GM12878 (cell line): ENCODE results near the gene SLC7A10. TPM values are rescaled to one million over a fixed set of nuclear protein-coding genes. Genes with fewer than 3 reads are reported as not detected.

Experiments used
- ATAC-seq: fragments of 200-7000 bp; cut with Tn5 transposase; 3 replicates; pipeline ENCODE4 v1.9.1; 2020; ENCODE audit warnings: mild to moderate bottlenecking, moderate library complexity
- BruUV-seq: library from RNA; stranded (reverse); fragments of 400-500 nt; replicated peaks from 2 replicates; lab custom pipeline; 2021; lab: Mats Ljungman, UMichigan
- CTCF ChIA-PET: fragments of 300-600 bp; sonication (Branson Sonifier 250); formaldehyde crosslinking; extraction: SDS; loops from one replicate; lab custom pipeline; 2021; ENCODE audit warnings: inconsistent platforms; lab: Yijun Ruan, JAX
- POLR2A ChIA-PET: fragments of 350-600 bp; formaldehyde crosslinking; extraction: SDS; loops from one replicate; lab custom pipeline; 2021; ENCODE audit warnings: inconsistent platforms; lab: Charles Lee
- RAD21 ChIA-PET: fragments of 300-600 bp; sonication (Branson Sonifier 250); formaldehyde crosslinking; loops from one replicate; lab custom pipeline; 2023; ENCODE audit warnings: antibody characterized with exemption; ENCODE audit not compliant: unreplicated experiment; lab: Charles Lee
- SMC1A ChIA-PET: fragments of 300-600 bp; sonication (Branson Sonifier 250); formaldehyde crosslinking; loops from one replicate; lab custom pipeline; 2023; ENCODE audit not compliant: unreplicated experiment, uncharacterized antibody; lab: Charles Lee
- DNase-seq: peaks from one replicate; pipeline ENCODE4 v3.0.0-alpha.2; 2011; ENCODE audit warnings: low read depth, low spot score
- FAIRE-seq: peaks from 3 replicates; lab custom pipeline; 2011; peaks lifted over from hg19 to GRCh38; lab: Jason Lieb, UNC
- H2AFZ ChIP-seq: 2 replicates; pipeline ENCODE4 v1.6.0; 2011; ENCODE audit warnings: low read depth, low read length, control low read depth; ENCODE audit not compliant: control insufficient read depth
- H3K27ac ChIP-seq: 2 replicates; pipeline ENCODE4 v1.5.1; 2011; ENCODE audit warnings: control low read depth; ENCODE audit not compliant: control insufficient read depth, insufficient read depth
- H3K27me3 ChIP-seq, 2 experiments: replicated peaks in 1 of 2; 2 replicates each; pipeline versions ENCODE4 v1.6.0 to v1.6.1; 2011; ENCODE audit warnings: low read length in 1 of 2; ENCODE audit not compliant: control insufficient read depth in 2 of 2, insufficient read depth in 2 of 2
- H3K36me3 ChIP-seq, 2 experiments: 2 replicates each; pipeline ENCODE4 v1.5.1; 2011; ENCODE audit warnings: low read length in 1 of 2; ENCODE audit not compliant: control insufficient read depth in 2 of 2, insufficient read depth in 2 of 2
- H3K4me1 ChIP-seq: 2 replicates; pipeline ENCODE4 v1.6.1; 2011; ENCODE audit warnings: mild to moderate bottlenecking, low read length, moderate library complexity, mixed read lengths; ENCODE audit not compliant: control insufficient read depth, insufficient read depth
- H3K4me2 ChIP-seq: 2 replicates; pipeline ENCODE4 v1.6.0; 2011; ENCODE audit warnings: control low read depth; ENCODE audit not compliant: control insufficient read depth, insufficient read depth
- H3K4me3 ChIP-seq: fragments of 200-600 bp; sonication (generic); 2 replicates; pipeline ENCODE4 v1.5.1; 2016
- H3K79me2 ChIP-seq: 2 replicates; pipeline ENCODE4 v1.6.0; 2011; ENCODE audit warnings: low read length; ENCODE audit not compliant: control insufficient read depth, insufficient read depth
- H3K9ac ChIP-seq: 2 replicates; pipeline ENCODE4 v1.8.0; 2011; ENCODE audit warnings: low read length, control low read depth, mixed read lengths; ENCODE audit not compliant: control insufficient read depth, insufficient read depth
- H3K9me3 ChIP-seq: replicated peaks from 3 replicates; pipeline ENCODE4 v1.5.1; 2011; ENCODE audit warnings: mild to moderate bottlenecking, low read length; ENCODE audit not compliant: control insufficient read depth, insufficient read depth
- H4K20me1 ChIP-seq: 2 replicates; pipeline ENCODE4 v1.6.0; 2011; ENCODE audit not compliant: control insufficient read depth, insufficient read depth
- BRCA1 ChIP-seq: IDR thresholded peaks from 2 replicates; pipeline ENCODE4 v1.6.1; 2011; ENCODE audit warnings: low read depth, low read length, improper control_type of control experiment
- CHD4 ChIP-seq: fragments of 200-600 bp; sonication (generic); IDR thresholded peaks from 2 replicates; pipeline ENCODE4 v1.6.1; 2016; ENCODE audit warnings: mild to moderate bottlenecking
- E4F1 ChIP-seq: fragments of 450-650 bp; IDR thresholded peaks from 2 replicates; pipeline ENCODE4 v1.6.1; 2018; ENCODE audit warnings: borderline replicate concordance, mild to moderate bottlenecking; ENCODE audit not compliant: partially characterized antibody
- EZH2 ChIP-seq: IDR thresholded peaks from 2 replicates; pipeline ENCODE4 v1.6.1; 2012; ENCODE audit warnings: low read depth, mild to moderate bottlenecking, control low read depth, inconsistent platforms, low read length, borderline replicate concordance; ENCODE audit not compliant: control insufficient read depth
- HDAC2 ChIP-seq: fragments of 200-600 bp; sonication (generic); IDR thresholded peaks from 2 replicates; pipeline ENCODE4 v1.6.1; 2017
- IKZF1 ChIP-seq: fragments of 450-650 bp; conservative IDR thresholded peaks from 2 replicates; pipeline ENCODE4 v1.6.1; 2017; ENCODE audit warnings: antibody characterized with exemption, mild to moderate bottlenecking
- MXI1 ChIP-seq: fragments of 150-350 bp; IDR thresholded peaks from 2 replicates; pipeline ENCODE4 v1.6.1; 2011; ENCODE audit warnings: low read depth, mild to moderate bottlenecking, inconsistent platforms, low read length, improper control_type of control experiment
- PAX8 ChIP-seq: fragments of 450-650 bp; IDR thresholded peaks from 2 replicates; pipeline ENCODE4 v1.6.1; 2017; ENCODE audit warnings: mild to moderate bottlenecking, moderate library complexity
- POLR2A ChIP-seq: IDR thresholded peaks from 2 replicates; pipeline ENCODE4 v1.6.1; 2011; ENCODE audit warnings: low read depth, mild to moderate bottlenecking, low read length
- PRDM15 ChIP-seq: fragments of 450-650 bp; formaldehyde crosslinking; IDR thresholded peaks from 2 replicates; pipeline ENCODE4 v1.4.0; 2020; ENCODE audit warnings: mild to moderate bottlenecking, moderate library complexity
- RELA ChIP-seq: fragments of 450-650 bp; IDR thresholded peaks from 2 replicates; pipeline ENCODE4 v1.8.0; 2014; ENCODE audit warnings: borderline replicate concordance; ENCODE audit not compliant: partially characterized antibody
- SMC3 ChIP-seq: IDR thresholded peaks from 2 replicates; pipeline ENCODE4 v1.6.1; 2011; ENCODE audit warnings: low read length, improper control_type of control experiment, borderline replicate concordance
- USF2 ChIP-seq: IDR thresholded peaks from 2 replicates; pipeline ENCODE4 v1.6.1; 2011; ENCODE audit warnings: low read depth, low read length, improper control_type of control experiment, borderline replicate concordance
- WRNIP1 ChIP-seq: IDR thresholded peaks from 2 replicates; pipeline ENCODE4 v1.6.1; 2011; ENCODE audit warnings: low read depth, low read length, improper control_type of control experiment, borderline replicate concordance
- WGBS: methylation state at CpG from one replicate; pipeline ENCODE4 v1.1.6; 2016; ENCODE audit warnings: low lambda C conversion rate; ENCODE audit not compliant: insufficient replicate concordance, insufficient coverage; ENCODE audit errors: missing lambda C conversion rate; 5-methylcytosine and 5-hydroxymethylcytosine counted together
- in situ Hi-C: fragments of 300-500 bp; cut with MboI; formaldehyde crosslinking; loops from 9 replicates; pipeline ENCODE4 v1.14.3; 2018; ENCODE audit warnings: mixed read lengths
- intact Hi-C: fragments of 100-400 bp; cut with micrococcal nuclease; formaldehyde crosslinking; loops from one replicate; pipeline ENCODE4 v1.14.2; 2022; ENCODE audit not compliant: unreplicated experiment
- polyA plus RNA-seq, 11 experiments: library from polyadenylated mRNA; depleted of rRNA in 4 of 11; unstranded in 6 of 11; stranded (reverse) in 5 of 11; fragments of >200 nt; fragmentation: Nextera tagmentation in 4 of 11; fragmentation: Illumina TruSeq in 1 of 11; extraction: Ambion mirVana in 4 of 11; extraction: Trizol in 1 of 11; gene quantifications; 1 replicate in 1 of 11; 2 replicates in 10 of 11; pipeline versions ENCODE4 v1.2.1 to v1.2.3, GENCODE V29; 2011 to 2016; ENCODE audit warnings: inconsistent platforms in 2 of 11, missing spikeins in 2 of 11, low read depth in 1 of 11
- total RNA-seq, 4 experiments: library from RNA; depleted of rRNA in 3 of 4; stranded (reverse); fragments of >200 nt in 3 of 4; fragmentation: Illumina TruSeq in 1 of 4; extraction: Trizol in 1 of 4; gene quantifications; 2 replicates each; pipeline versions ENCODE4 v1.2.1 to v1.2.3, GENCODE V29; 2013 to 2021
- TF ChIP-seq, protein P1 (sequence below): fragments of 150-350 bp; IDR thresholded peaks from 2 replicates; pipeline ENCODE4 v1.6.1; 2016; ENCODE audit warnings: low read depth, low read length

Gene SLC7A10
- total and polyA plus RNA-seq, 10 of the 15 experiments (the other 5 are each of a cell fraction or from before 2014, with no cell fraction given): not detected

DNA sequence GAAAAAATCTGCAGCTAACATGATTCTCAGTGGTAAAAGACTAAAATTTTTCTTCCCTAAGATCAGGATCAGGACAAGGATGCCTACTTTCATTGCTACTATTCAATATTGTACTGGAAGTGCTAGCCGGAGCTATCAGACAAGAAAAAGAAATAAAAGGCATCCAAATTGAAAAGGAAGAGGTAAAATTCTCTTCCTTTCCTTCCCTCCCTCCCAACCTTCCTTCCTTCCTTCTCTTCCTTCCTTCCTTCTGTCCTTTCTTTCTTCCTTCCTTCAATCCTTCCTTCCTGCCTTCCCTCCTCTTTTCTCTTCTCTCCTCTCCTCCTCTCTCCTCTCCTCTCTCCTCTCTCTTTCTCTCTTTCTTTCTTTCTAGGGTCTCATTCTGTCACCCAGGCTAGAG lies 58.2 kb downstream of the SLC7A10 start:
- no peak for FAIRE-seq
- ChIA-PET SMC1A (interaction anchor here (1.2 kb wide), 1 partner anchor 17 kb away, joined by 3 read pairs; no protein-coding TSS in a partner anchor), CTCF (interaction anchor here (1.6 to 2.6 kb wide), 2 partner anchors 9 to 23 kb away, joined by 5 read pairs; no protein-coding TSS in a partner anchor), RAD21 (no interaction called here), POLR2A (no interaction called here)
- no peak for ATAC-seq
- no peaks in the 10 kb centered on the region for H3K27me3 ChIP-seq
- no peak overlapping the region for H3K27ac ChIP-seq
- H3K4me2 ChIP-seq: no peak overlapping the region
- no peaks in the 10 kb centered on the region for H4K20me1 ChIP-seq
- no peak overlapping the region for H3K9ac ChIP-seq
- intact Hi-C loops: no loop called here
- 100% methylated on average over 1 of the region's 1 CpG for WGBS
- no peak for DNase-seq
- H3K4me1 ChIP-seq: no peaks in the 10 kb centered on the region
- no peaks in the 10 kb centered on the region for H3K36me3 ChIP-seq
- in situ Hi-C loops: no loop called here
- H3K9me3 ChIP-seq: peaks cover 2% of the 10 kb centered on the region; the same call in 1 of the 3 replicates
- no peak overlapping the region for H3K4me3 ChIP-seq
- BruUV-seq: no TSS peak
- no peak overlapping the region for H2AFZ ChIP-seq
- no peaks in the 10 kb centered on the region for H3K79me2 ChIP-seq
- TF ChIP-seq HDAC2: no peak
- TF ChIP-seq PAX8: no peak
- TF ChIP-seq POLR2A: no peak
- TF ChIP-seq E4F1: no peak
- no peak for TF ChIP-seq BRCA1
- TF ChIP-seq, protein P1, sequence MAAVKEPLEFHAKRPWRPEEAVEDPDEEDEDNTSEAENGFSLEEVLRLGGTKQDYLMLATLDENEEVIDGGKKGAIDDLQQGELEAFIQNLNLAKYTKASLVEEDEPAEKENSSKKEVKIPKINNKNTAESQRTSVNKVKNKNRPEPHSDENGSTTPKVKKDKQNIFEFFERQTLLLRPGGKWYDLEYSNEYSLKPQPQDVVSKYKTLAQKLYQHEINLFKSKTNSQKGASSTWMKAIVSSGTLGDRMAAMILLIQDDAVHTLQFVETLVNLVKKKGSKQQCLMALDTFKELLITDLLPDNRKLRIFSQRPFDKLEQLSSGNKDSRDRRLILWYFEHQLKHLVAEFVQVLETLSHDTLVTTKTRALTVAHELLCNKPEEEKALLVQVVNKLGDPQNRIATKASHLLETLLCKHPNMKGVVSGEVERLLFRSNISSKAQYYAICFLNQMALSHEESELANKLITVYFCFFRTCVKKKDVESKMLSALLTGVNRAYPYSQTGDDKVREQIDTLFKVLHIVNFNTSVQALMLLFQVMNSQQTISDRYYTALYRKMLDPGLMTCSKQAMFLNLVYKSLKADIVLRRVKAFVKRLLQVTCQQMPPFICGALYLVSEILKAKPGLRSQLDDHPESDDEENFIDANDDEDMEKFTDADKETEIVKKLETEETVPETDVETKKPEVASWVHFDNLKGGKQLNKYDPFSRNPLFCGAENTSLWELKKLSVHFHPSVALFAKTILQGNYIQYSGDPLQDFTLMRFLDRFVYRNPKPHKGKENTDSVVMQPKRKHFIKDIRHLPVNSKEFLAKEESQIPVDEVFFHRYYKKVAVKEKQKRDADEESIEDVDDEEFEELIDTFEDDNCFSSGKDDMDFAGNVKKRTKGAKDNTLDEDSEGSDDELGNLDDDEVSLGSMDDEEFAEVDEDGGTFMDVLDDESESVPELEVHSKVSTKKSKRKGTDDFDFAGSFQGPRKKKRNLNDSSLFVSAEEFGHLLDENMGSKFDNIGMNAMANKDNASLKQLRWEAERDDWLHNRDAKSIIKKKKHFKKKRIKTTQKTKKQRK: no peak
- no peak for TF ChIP-seq CHD4
- no peak for TF ChIP-seq RELA
- TF ChIP-seq USF2: no peak
- no peak for TF ChIP-seq MXI1
- TF ChIP-seq SMC3: no peak
- TF ChIP-seq IKZF1: no peak
- no peak for TF ChIP-seq PRDM15 (CRISPR knock-in tag)
- no peak for TF ChIP-seq WRNIP1
- TF ChIP-seq EZH2: no peak
